HepG2 (cell line): ENCODE results near the gene CCL5.

Experiments used
- CTCF ChIP-seq: sonication (generic); formaldehyde crosslinking; IDR thresholded peaks from 2 replicates; pipeline ENCODE4 v1.5.0; 2020; ENCODE audit warnings: mild to moderate bottlenecking, missing genetic modification reagents, moderate library complexity
- ZNF367 ChIP-seq: sonication (generic); formaldehyde crosslinking; IDR thresholded peaks from 2 replicates; pipeline ENCODE4 v1.4.0; 2020; ENCODE audit warnings: missing genetic modification reagents, borderline replicate concordance

DNA sequence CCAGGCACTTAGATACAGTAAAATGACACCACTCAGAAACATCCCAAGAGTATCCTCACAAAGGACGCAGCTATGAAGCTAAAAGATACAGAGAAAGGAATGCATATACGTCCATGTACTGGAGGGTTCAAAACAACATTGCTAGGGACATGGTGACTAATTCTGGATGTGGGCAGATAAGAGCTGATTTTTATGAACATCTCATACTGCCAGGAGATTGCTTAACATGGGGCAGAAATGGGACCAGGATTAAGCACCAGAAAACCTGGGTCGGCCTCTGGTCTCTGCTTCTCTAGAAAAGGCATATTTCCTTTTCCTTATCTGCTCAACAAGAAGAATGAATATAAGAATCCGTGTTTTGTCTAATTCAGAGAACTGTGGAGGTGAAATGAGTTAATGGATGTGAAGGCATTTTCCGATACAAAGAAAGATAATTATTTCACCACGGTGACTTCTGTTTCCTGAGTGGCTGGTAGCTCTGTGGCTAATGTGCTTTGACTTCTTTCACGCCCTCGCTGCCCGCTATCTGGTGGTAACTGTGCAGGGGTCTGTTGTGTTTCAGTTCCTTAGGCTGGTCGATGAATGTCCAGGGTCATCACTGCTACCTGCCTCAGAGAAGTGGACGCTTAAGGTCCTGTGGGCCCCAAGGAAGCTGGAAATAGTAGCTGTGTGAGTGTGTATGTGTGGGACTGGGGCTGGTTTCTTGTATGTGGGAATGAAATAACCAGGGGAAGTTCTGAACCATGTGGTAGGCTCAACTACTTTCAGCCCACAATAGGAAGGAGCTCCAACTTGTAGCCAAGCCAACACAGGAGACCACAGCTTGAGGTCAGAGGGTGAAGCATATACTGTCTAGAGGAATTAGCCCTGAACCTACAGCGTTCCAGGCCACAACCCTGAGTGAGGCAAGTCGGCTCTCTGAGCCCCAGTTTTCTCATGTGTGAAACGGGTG is 15.8 kb upstream of the CCL5 start:
- TF ChIP-seq ZNF367 (CRISPR knock-in tag) (no peak), CTCF (CRISPR knock-in tag) (no peak)
